ENCODE results near the gene SPTB.

GRCh38 chr14:64745511-64746091 is 134.1 kb downstream of the SPTB start:
- no peak for TF ChIP-seq CTCF (IDR thresholded peaks at IDR 0.05; ENCODE audit: low read depth, low read length)
- no peak for TF ChIP-seq POLR2A (IDR thresholded peaks at IDR 0.05; ENCODE audit: extremely low read depth, insufficient read length)
